Fibroblast of skin of scalp (primary cell): Measurements from ENCODE around the gene DHRS7B.

Source experiments
- DNase-seq: peaks from one replicate; pipeline ENCODE4 v3.0.0-alpha.2; 2013

DHRS7B gene

GRCh38 chr17:21240369-21241055 lies 113.7 kb downstream of the DHRS7B start:
- no peak for DNase-seq
